GM12878 (cell line): Measurements from ENCODE around the gene TNFAIP2. TPM values are rescaled to one million over a fixed set of nuclear protein-coding genes. Genes with fewer than 3 reads are reported as not detected.

Experiments
- ATAC-seq: fragments of 200-7000 bp; cut with Tn5 transposase; 3 replicates; pipeline ENCODE4 v1.9.1; 2020; ENCODE audit warnings: mild to moderate bottlenecking, moderate library complexity
- BruUV-seq: library from RNA; stranded (reverse); fragments of 400-500 nt; replicated peaks from 2 replicates; lab custom pipeline; 2021; lab: Mats Ljungman, UMichigan
- CTCF ChIA-PET: fragments of 300-600 bp; sonication (Branson Sonifier 250); formaldehyde crosslinking; extraction: SDS; loops from one replicate; lab custom pipeline; 2021; ENCODE audit warnings: inconsistent platforms; lab: Yijun Ruan, JAX
- POLR2A ChIA-PET: fragments of 350-600 bp; formaldehyde crosslinking; extraction: SDS; loops from one replicate; lab custom pipeline; 2021; ENCODE audit warnings: inconsistent platforms; lab: Charles Lee
- RAD21 ChIA-PET: fragments of 300-600 bp; sonication (Branson Sonifier 250); formaldehyde crosslinking; loops from one replicate; lab custom pipeline; 2023; ENCODE audit warnings: antibody characterized with exemption; ENCODE audit not compliant: unreplicated experiment; lab: Charles Lee
- SMC1A ChIA-PET: fragments of 300-600 bp; sonication (Branson Sonifier 250); formaldehyde crosslinking; loops from one replicate; lab custom pipeline; 2023; ENCODE audit not compliant: unreplicated experiment, uncharacterized antibody; lab: Charles Lee
- DNase-seq: peaks from one replicate; pipeline ENCODE4 v3.0.0-alpha.2; 2011; ENCODE audit warnings: low read depth, low spot score
- FAIRE-seq: peaks from 3 replicates; lab custom pipeline; 2011; peaks lifted over from hg19 to GRCh38; lab: Jason Lieb, UNC
- H2AFZ ChIP-seq: 2 replicates; pipeline ENCODE4 v1.6.0; 2011; ENCODE audit warnings: low read depth, low read length, control low read depth; ENCODE audit not compliant: control insufficient read depth
- H3K27ac ChIP-seq: 2 replicates; pipeline ENCODE4 v1.5.1; 2011; ENCODE audit warnings: control low read depth; ENCODE audit not compliant: control insufficient read depth, insufficient read depth
- H3K27me3 ChIP-seq, 2 experiments: replicated peaks in 1 of 2; 2 replicates each; pipeline versions ENCODE4 v1.6.0 to v1.6.1; 2011; ENCODE audit warnings: low read length in 1 of 2; ENCODE audit not compliant: control insufficient read depth in 2 of 2, insufficient read depth in 2 of 2
- H3K36me3 ChIP-seq, 2 experiments: 2 replicates each; pipeline ENCODE4 v1.5.1; 2011; ENCODE audit warnings: low read length in 1 of 2; ENCODE audit not compliant: control insufficient read depth in 2 of 2, insufficient read depth in 2 of 2
- H3K4me1 ChIP-seq: 2 replicates; pipeline ENCODE4 v1.6.1; 2011; ENCODE audit warnings: mild to moderate bottlenecking, low read length, moderate library complexity, mixed read lengths; ENCODE audit not compliant: control insufficient read depth, insufficient read depth
- H3K4me2 ChIP-seq: 2 replicates; pipeline ENCODE4 v1.6.0; 2011; ENCODE audit warnings: control low read depth; ENCODE audit not compliant: control insufficient read depth, insufficient read depth
- H3K4me3 ChIP-seq: fragments of 200-600 bp; sonication (generic); 2 replicates; pipeline ENCODE4 v1.5.1; 2016
- H3K79me2 ChIP-seq: 2 replicates; pipeline ENCODE4 v1.6.0; 2011; ENCODE audit warnings: low read length; ENCODE audit not compliant: control insufficient read depth, insufficient read depth
- H3K9ac ChIP-seq: 2 replicates; pipeline ENCODE4 v1.8.0; 2011; ENCODE audit warnings: low read length, control low read depth, mixed read lengths; ENCODE audit not compliant: control insufficient read depth, insufficient read depth
- H3K9me3 ChIP-seq: replicated peaks from 3 replicates; pipeline ENCODE4 v1.5.1; 2011; ENCODE audit warnings: mild to moderate bottlenecking, low read length; ENCODE audit not compliant: control insufficient read depth, insufficient read depth
- H4K20me1 ChIP-seq: 2 replicates; pipeline ENCODE4 v1.6.0; 2011; ENCODE audit not compliant: control insufficient read depth, insufficient read depth
- ASH2L ChIP-seq: fragments of 300-600, 200-600 bp; sonication (generic); IDR thresholded peaks from 2 replicates; pipeline ENCODE4 v1.6.1; 2017; ENCODE audit warnings: low read depth, mild to moderate bottlenecking, borderline replicate concordance
- BACH1 ChIP-seq: fragments of 450-650 bp; IDR thresholded peaks from 2 replicates; pipeline ENCODE4 v1.6.1; 2017; ENCODE audit warnings: mild to moderate bottlenecking, borderline replicate concordance
- CBX3 ChIP-seq: fragments of 200-600 bp; sonication (generic); IDR thresholded peaks from 2 replicates; pipeline ENCODE4 v1.6.1; 2016; ENCODE audit warnings: low read depth, borderline replicate concordance
- JUNB ChIP-seq: IDR thresholded peaks from 2 replicates; pipeline ENCODE4 v1.6.1; 2016; ENCODE audit warnings: antibody characterized with exemption, mild to moderate bottlenecking
- MYB ChIP-seq: fragments of 150-350 bp; IDR thresholded peaks from 2 replicates; pipeline ENCODE4 v1.6.1; 2014; ENCODE audit warnings: mild to moderate bottlenecking, low read depth, low read length, borderline replicate concordance
- POLR2A ChIP-seq: IDR thresholded peaks from 2 replicates; pipeline ENCODE4 v1.6.1; 2011; ENCODE audit warnings: low read depth, mild to moderate bottlenecking, low read length
- SMAD5 ChIP-seq: IDR thresholded peaks from 2 replicates; pipeline ENCODE4 v1.6.1; 2016; ENCODE audit warnings: antibody characterized with exemption, low read depth
- SMC3 ChIP-seq: IDR thresholded peaks from 2 replicates; pipeline ENCODE4 v1.6.1; 2011; ENCODE audit warnings: low read length, improper control_type of control experiment, borderline replicate concordance
- SREBF2 ChIP-seq: IDR thresholded peaks from 2 replicates; pipeline ENCODE4 v1.6.1; 2012; ENCODE audit warnings: mild to moderate bottlenecking, low read length
- STAT1 ChIP-seq: fragments of 450-650 bp; conservative IDR thresholded peaks from 2 replicates; pipeline ENCODE4 v1.6.1; 2014; ENCODE audit warnings: antibody characterized with exemption, mild to moderate bottlenecking
- SUPT20H ChIP-seq: IDR thresholded peaks from 2 replicates; pipeline ENCODE4 v1.6.1; 2011; ENCODE audit warnings: low read depth, mild to moderate bottlenecking, low read length, moderate library complexity, borderline replicate concordance; ENCODE audit not compliant: control insufficient read depth
- SUZ12 ChIP-seq: fragments of 200-600 bp; sonication (generic); IDR thresholded peaks from one replicate; pipeline ENCODE4 v1.6.1; 2018; ENCODE audit warnings: antibody characterized with exemption, mild to moderate bottlenecking; ENCODE audit not compliant: unreplicated experiment
- WGBS: methylation state at CpG from one replicate; pipeline ENCODE4 v1.1.6; 2016; ENCODE audit warnings: low lambda C conversion rate; ENCODE audit not compliant: insufficient replicate concordance, insufficient coverage; ENCODE audit errors: missing lambda C conversion rate; 5-methylcytosine and 5-hydroxymethylcytosine counted together
- in situ Hi-C: fragments of 300-500 bp; cut with MboI; formaldehyde crosslinking; loops from 9 replicates; pipeline ENCODE4 v1.14.3; 2018; ENCODE audit warnings: mixed read lengths
- intact Hi-C: fragments of 100-400 bp; cut with micrococcal nuclease; formaldehyde crosslinking; loops from one replicate; pipeline ENCODE4 v1.14.2; 2022; ENCODE audit not compliant: unreplicated experiment
- polyA plus RNA-seq, 11 experiments: library from polyadenylated mRNA; depleted of rRNA in 4 of 11; unstranded in 6 of 11; stranded (reverse) in 5 of 11; fragments of >200 nt; fragmentation: Nextera tagmentation in 4 of 11; fragmentation: Illumina TruSeq in 1 of 11; extraction: Ambion mirVana in 4 of 11; extraction: Trizol in 1 of 11; gene quantifications; 1 replicate in 1 of 11; 2 replicates in 10 of 11; pipeline versions ENCODE4 v1.2.1 to v1.2.3, GENCODE V29; 2011 to 2016; ENCODE audit warnings: inconsistent platforms in 2 of 11, missing spikeins in 2 of 11, low read depth in 1 of 11
- total RNA-seq, 4 experiments: library from RNA; depleted of rRNA in 3 of 4; stranded (reverse); fragments of >200 nt in 3 of 4; fragmentation: Illumina TruSeq in 1 of 4; extraction: Trizol in 1 of 4; gene quantifications; 2 replicates each; pipeline versions ENCODE4 v1.2.1 to v1.2.3, GENCODE V29; 2013 to 2021
- TF ChIP-seq, protein P1 (sequence below), 3 experiments: IDR thresholded peaks in 2 of 3; conservative IDR thresholded peaks in 1 of 3; 2 replicates each; pipeline ENCODE4 v1.5.1; 2011; ENCODE audit warnings: low read depth in 3 of 3, low read length in 3 of 3, mild to moderate bottlenecking in 3 of 3, control low read depth in 2 of 3, moderate library complexity in 2 of 3, inconsistent platforms in 1 of 3, mixed read lengths in 1 of 3; ENCODE audit not compliant: control insufficient read depth in 2 of 3, insufficient read depth in 1 of 3; ENCODE audit errors: extremely low read depth in 1 of 3
- TF ChIP-seq, protein P2 (sequence below): IDR thresholded peaks from 2 replicates; pipeline ENCODE4 v1.6.1; 2011; ENCODE audit warnings: low read depth, mild to moderate bottlenecking, low read length, moderate library complexity, borderline replicate concordance; ENCODE audit errors: extremely low read depth
- TF ChIP-seq, protein P3 (sequence below): fragments of 450-650 bp; formaldehyde crosslinking; IDR thresholded peaks from 2 replicates; pipeline ENCODE4 v1.5.0; 2022; ENCODE audit warnings: mild to moderate bottlenecking, missing genetic modification characterization
- TF ChIP-seq, protein P4 (sequence below): fragments of 450-650 bp; IDR thresholded peaks from 2 replicates; pipeline ENCODE4 v1.6.1; 2017; ENCODE audit warnings: borderline replicate concordance

Gene TNFAIP2
- total and polyA plus RNA-seq, 10 of the 15 experiments (the other 5 are each of a cell fraction or from before 2014, with no cell fraction given): 7.1 to 150 (median 74.5) TPM

DNA sequence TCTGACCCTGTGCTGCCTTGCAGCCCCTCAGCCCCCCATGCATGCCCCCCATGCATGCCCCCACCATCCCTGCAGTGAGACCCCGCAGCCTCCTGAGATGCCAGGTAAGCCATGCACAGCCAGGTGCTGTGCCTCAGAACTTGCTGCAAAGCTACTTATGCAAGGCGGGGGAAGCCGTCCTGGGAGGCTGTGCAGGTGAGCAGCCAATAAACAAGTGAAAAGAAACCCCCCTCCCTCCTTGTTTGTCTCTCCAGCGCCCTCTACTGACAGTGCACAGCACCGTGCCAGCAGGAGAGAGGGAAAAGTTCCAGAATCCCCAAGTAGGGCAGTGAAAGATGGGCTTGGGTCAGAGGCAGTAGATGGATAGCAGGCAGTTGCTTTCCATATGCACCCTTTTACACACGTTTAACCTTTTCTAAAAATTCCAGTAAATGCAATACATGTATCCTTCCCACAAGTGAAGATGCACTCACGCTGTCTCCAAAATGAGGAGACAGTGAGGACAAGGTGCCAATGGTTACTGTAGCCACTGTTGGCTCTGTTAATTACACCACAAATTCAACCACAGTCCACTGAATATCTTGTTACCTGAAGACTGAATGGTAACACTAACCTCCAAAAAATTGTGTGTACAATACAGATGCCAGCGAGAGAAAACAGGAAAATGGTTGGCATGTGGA lies 18.0 kb downstream of the TNFAIP2 start:
- ChIA-PET POLR2A (interaction anchor here (0.9 to 2.1 kb wide), 6 partner anchors 29 to 41 kb away, joined by 3 to 7 read pairs (median 6); no protein-coding TSS in a partner anchor), RAD21 (interaction anchor here (0.7 to 5.3 kb wide), 14 partner anchors 8 to 193 kb away, joined by 3 to 120 read pairs (median 4); partner anchors contain the start of gene EIF5), SMC1A (interaction anchor here (1.0 to 3.9 kb wide), 12 partner anchors 11 to 67 kb away, joined by 3 to 60 read pairs (median 4); no protein-coding TSS in a partner anchor), CTCF (interaction anchor here (0.6 to 8.6 kb wide), 26 partner anchors 9 to 150 kb away, joined by 3 to 176 read pairs (median 4); partner anchors contain the start of genes EXOC3L4 and TNFAIP2)
- DNase-seq: no peak
- peak; percentile 50 for ATAC-seq
- H3K4me2 ChIP-seq: peak overlapping the region; percentile 75
- intact Hi-C loops: loop anchor here (2.0 to 5.0 kb wide), 2 partner anchors 46 to 152 kb away; no protein-coding TSS in a partner anchor
- H3K9me3 ChIP-seq: no peaks in the 10 kb centered on the region
- no peaks in the 10 kb centered on the region for H3K36me3 ChIP-seq
- no TSS peak for BruUV-seq
- H3K4me1 ChIP-seq: peaks cover 16% of the 10 kb centered on the region
- H3K4me3 ChIP-seq: peak overlapping the region; percentile 7; the same call in 1 of the 2 replicates
- no peaks in the 10 kb centered on the region for H3K27me3 ChIP-seq
- H3K9ac ChIP-seq: no peak overlapping the region
- in situ Hi-C loops: no loop called here
- 13% methylated on average over 8 of the region's 8 CpGs for WGBS
- no peak overlapping the region for H2AFZ ChIP-seq
- H3K27ac ChIP-seq: peak overlapping the region; percentile 12; the same call in 1 of the 2 replicates
- H3K79me2 ChIP-seq: no peaks in the 10 kb centered on the region
- FAIRE-seq: no peak
- no peaks in the 10 kb centered on the region for H4K20me1 ChIP-seq
- TF ChIP-seq, protein P1, sequence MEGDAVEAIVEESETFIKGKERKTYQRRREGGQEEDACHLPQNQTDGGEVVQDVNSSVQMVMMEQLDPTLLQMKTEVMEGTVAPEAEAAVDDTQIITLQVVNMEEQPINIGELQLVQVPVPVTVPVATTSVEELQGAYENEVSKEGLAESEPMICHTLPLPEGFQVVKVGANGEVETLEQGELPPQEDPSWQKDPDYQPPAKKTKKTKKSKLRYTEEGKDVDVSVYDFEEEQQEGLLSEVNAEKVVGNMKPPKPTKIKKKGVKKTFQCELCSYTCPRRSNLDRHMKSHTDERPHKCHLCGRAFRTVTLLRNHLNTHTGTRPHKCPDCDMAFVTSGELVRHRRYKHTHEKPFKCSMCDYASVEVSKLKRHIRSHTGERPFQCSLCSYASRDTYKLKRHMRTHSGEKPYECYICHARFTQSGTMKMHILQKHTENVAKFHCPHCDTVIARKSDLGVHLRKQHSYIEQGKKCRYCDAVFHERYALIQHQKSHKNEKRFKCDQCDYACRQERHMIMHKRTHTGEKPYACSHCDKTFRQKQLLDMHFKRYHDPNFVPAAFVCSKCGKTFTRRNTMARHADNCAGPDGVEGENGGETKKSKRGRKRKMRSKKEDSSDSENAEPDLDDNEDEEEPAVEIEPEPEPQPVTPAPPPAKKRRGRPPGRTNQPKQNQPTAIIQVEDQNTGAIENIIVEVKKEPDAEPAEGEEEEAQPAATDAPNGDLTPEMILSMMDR (IDR thresholded peaks at IDR 0.05 in 2 of 3, conservative IDR thresholded peaks at IDR 0.05 in 1 of 3; ENCODE audit: control insufficient read depth in 2 of 3, extremely low read depth in 1 of 3, insufficient read depth in 1 of 3, low read depth in 3 of 3, low read length in 3 of 3): peak; percentile 82 to 95 (median 92)
- TF ChIP-seq CBX3 (no peak), JUNB (no peak), SREBF2 (no peak), SUPT20H (no peak), STAT1 (no peak), SMAD5 (no peak), BACH1 (no peak), ASH2L (no peak), POLR2A (no peak), SUZ12 (no peak), MYB (no peak), SMC3 (peak; percentile 74; the same call in 1 of the 2 replicates)
- TF ChIP-seq, protein P2, sequence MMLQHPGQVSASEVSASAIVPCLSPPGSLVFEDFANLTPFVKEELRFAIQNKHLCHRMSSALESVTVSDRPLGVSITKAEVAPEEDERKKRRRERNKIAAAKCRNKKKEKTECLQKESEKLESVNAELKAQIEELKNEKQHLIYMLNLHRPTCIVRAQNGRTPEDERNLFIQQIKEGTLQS: no peak
- TF ChIP-seq, protein P3, sequence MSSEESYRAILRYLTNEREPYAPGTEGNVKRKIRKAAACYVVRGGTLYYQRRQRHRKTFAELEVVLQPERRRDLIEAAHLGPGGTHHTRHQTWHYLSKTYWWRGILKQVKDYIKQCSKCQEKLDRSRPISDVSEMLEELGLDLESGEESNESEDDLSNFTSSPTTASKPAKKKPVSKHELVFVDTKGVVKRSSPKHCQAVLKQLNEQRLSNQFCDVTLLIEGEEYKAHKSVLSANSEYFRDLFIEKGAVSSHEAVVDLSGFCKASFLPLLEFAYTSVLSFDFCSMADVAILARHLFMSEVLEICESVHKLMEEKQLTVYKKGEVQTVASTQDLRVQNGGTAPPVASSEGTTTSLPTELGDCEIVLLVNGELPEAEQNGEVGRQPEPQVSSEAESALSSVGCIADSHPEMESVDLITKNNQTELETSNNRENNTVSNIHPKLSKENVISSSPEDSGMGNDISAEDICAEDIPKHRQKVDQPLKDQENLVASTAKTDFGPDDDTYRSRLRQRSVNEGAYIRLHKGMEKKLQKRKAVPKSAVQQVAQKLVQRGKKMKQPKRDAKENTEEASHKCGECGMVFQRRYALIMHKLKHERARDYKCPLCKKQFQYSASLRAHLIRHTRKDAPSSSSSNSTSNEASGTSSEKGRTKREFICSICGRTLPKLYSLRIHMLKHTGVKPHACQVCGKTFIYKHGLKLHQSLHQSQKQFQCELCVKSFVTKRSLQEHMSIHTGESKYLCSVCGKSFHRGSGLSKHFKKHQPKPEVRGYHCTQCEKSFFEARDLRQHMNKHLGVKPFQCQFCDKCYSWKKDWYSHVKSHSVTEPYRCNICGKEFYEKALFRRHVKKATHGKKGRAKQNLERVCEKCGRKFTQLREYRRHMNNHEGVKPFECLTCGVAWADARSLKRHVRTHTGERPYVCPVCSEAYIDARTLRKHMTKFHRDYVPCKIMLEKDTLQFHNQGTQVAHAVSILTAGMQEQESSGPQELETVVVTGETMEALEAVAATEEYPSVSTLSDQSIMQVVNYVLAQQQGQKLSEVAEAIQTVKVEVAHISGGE (CRISPR knock-in tag): no peak
- TF ChIP-seq, protein P4, sequence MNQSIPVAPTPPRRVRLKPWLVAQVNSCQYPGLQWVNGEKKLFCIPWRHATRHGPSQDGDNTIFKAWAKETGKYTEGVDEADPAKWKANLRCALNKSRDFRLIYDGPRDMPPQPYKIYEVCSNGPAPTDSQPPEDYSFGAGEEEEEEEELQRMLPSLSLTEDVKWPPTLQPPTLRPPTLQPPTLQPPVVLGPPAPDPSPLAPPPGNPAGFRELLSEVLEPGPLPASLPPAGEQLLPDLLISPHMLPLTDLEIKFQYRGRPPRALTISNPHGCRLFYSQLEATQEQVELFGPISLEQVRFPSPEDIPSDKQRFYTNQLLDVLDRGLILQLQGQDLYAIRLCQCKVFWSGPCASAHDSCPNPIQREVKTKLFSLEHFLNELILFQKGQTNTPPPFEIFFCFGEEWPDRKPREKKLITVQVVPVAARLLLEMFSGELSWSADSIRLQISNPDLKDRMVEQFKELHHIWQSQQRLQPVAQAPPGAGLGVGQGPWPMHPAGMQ: no peak
